HG02642 (cell line): ENCODE data around the gene CLUH.
A peak's percentile ranks its signal among the peaks of the same experiment; 100 is the strongest.

Experiments used
- ATAC-seq: cut with Tn5 transposase; IDR thresholded peaks from one replicate; pipeline ENCODE4 v1.9.1; 2021; ENCODE audit warnings: mild to moderate bottlenecking; ENCODE audit not compliant: unreplicated experiment, poor library complexity

CLUH gene, protein sequence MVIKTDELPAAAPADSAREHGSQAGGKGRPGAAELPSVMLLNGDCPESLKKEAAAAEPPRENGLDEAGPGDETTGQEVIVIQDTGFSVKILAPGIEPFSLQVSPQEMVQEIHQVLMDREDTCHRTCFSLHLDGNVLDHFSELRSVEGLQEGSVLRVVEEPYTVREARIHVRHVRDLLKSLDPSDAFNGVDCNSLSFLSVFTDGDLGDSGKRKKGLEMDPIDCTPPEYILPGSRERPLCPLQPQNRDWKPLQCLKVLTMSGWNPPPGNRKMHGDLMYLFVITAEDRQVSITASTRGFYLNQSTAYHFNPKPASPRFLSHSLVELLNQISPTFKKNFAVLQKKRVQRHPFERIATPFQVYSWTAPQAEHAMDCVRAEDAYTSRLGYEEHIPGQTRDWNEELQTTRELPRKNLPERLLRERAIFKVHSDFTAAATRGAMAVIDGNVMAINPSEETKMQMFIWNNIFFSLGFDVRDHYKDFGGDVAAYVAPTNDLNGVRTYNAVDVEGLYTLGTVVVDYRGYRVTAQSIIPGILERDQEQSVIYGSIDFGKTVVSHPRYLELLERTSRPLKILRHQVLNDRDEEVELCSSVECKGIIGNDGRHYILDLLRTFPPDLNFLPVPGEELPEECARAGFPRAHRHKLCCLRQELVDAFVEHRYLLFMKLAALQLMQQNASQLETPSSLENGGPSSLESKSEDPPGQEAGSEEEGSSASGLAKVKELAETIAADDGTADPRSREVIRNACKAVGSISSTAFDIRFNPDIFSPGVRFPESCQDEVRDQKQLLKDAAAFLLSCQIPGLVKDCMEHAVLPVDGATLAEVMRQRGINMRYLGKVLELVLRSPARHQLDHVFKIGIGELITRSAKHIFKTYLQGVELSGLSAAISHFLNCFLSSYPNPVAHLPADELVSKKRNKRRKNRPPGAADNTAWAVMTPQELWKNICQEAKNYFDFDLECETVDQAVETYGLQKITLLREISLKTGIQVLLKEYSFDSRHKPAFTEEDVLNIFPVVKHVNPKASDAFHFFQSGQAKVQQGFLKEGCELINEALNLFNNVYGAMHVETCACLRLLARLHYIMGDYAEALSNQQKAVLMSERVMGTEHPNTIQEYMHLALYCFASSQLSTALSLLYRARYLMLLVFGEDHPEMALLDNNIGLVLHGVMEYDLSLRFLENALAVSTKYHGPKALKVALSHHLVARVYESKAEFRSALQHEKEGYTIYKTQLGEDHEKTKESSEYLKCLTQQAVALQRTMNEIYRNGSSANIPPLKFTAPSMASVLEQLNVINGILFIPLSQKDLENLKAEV (N-terminal part only)

GRCh38 chr17:2711608-2712299 lies at the start of gene CLUH:
Gene CLUH, minus strand, starts transcription at chr17:2711764. Its CDS starts 103 bp downstream, at chr17:2711661.
- ATAC-seq: peak; percentile 75

DNA sequence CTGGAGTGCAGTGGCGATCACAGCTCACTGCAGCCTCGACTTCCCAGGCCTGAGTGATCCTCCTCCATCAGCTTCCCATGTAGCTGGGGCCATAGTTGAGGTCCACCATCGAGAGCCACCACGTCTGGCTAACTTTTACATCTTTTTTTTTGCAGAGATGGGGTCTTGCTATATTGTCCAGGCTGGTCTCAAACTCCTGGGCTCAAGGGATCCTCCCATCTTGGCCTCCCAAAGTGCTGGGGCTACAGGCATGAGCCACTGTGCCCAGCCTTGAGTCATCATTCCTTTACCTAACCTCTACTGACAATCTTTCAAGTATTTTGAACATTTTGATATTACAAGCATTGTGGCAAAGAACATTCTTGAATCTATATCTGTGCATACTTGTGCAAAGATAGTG lies 47.3 kb upstream of the CLUH start:
- ATAC-seq: no peak

DNA sequence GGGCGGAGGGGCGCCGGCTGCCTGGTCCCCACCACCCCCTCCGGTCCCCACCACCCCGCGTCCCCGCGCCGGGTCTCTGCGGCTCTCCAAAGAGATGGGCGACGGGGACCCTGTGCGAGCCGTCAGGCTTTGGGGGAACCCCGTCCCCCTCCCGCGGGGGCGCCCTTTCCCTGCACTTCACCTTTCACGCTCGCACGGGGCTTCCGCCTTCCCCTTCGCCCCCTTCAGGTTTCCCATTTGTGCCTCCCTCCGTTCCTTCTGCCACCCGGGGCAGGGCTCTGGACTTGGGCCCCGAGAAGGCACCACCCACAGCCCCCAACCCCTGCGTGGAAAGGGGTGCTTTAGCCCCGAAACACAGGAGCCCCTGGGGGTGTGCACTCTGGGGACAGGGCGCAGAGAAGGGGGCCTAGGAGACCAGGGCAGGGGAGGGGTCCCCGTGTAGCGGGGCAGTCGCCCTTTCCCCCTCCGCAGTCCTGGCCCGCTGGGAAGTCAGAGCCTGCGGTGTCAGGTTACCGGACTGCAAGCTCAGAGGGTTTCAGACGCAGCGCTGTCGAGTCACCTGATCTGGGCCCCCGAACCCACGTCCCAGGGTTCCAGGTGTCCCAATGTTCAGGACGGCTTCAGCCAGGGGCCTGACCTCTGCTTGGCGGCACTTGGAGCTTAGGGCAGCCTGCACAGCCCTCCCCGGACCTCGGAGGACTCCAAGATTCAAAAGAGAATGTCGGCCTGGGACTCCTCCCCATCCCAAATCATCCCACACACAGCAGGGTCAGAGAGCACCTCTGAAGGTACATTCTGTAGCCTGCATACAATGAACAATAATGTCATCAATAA lies 44.5 kb upstream of the CLUH start:
- no peak for ATAC-seq

- ATAC-seq: no peak
Measured at GRCh38 chr17:2751491-2751890, 39.9 kb upstream of the CLUH start.

- ATAC-seq: no peak
Measured at GRCh38 chr17:2750721-2751120, 39.2 kb upstream of the CLUH start.

DNA sequence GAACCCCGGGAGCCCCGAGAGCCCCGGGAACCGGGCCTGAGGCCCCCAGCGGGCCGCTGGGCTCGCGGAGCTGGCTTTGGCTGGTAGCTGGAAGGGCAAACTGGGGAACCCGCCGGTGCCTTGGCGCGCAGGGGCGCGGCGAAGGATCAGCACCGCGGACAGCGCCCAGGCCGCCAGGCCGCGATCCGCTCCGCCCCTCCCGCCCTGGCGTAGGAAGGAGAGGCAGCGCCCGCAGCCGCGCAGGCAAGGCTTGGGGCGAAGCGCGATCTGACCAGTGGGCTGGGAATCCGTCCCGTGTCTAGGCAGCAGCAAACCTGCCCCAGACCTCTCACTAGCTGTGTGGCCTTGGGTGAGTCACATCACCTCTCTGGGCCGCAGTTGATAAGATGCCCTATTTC lies 38.2 kb upstream of the CLUH start:
- no peak for ATAC-seq

- ATAC-seq: no peak
Measured at GRCh38 chr17:2749058-2749783, 37.7 kb upstream of the CLUH start, which contains the start of gene CCDC92B. Gene CCDC92B, minus strand, starts transcription at chr17:2749652. Its CDS starts 14,507 bp downstream, at chr17:2735145.

DNA sequence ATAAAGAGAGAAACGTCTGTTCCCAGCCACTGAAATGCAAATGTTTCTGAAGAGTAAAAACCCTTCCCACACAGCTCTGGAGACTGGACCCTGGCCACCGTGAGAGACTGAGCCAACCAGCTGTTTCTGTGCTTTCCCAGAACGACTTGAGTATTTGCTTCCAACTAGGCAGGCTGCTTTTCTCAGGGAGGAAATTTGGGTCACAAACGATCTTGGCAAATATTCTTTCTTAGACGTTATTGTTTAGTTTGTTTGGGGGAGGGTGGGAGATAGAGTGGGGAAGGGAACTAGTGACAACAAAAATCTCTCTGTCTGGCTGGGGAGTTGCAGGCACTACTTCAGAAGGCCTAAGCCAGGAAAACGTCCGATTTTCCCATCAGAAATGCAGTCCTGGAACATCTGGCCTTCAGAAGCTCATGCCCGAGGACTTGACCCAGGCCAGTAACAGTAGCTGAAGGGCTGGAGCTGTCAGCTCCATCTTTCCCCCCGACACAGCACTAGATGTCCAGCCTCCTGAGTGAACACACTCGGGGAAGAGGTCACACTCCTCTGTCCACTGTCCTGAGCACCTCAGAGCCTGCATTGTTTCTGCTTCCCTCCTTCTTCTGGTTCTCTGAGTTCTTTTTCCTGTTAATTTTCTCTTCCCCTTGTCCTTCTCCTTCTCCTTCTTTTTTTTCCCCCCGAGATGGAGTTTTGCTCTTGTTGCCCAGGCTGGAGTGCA lies 33.9 kb upstream of the CLUH start:
- no peak for ATAC-seq

DNA sequence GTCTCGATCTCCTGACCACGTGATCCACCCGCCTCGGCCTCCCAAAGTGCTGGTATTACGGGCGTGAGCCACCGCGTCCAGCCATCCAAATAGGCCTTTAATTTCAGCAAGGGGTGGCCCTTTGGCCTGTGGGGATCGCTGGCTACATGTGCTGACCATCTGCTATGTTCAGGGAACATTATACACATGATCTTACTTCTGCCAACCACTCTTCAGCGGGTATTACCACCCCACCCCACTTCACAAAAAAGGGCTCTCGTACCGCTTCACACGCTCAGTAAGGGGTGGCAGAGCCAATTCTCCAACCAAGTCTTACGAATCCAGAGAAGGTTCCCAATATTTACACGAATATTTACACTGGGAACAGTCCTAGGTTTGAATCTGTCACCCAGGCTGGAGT lies 26.1 kb upstream of the CLUH start:
- no peak for ATAC-seq

- ATAC-seq: no peak
Measured at GRCh38 chr17:2736956-2737355, 25.4 kb upstream of the CLUH start.

GRCh38 chr17:2735896-2736295 lies 24.3 kb upstream of the CLUH start:
- ATAC-seq: no peak

- no peak for ATAC-seq
Measured at GRCh38 chr17:2734939-2735338, 23.4 kb upstream of the CLUH start.

GRCh38 chr17:2731807-2732206 lies 20.2 kb upstream of the CLUH start:
- no peak for ATAC-seq

DNA sequence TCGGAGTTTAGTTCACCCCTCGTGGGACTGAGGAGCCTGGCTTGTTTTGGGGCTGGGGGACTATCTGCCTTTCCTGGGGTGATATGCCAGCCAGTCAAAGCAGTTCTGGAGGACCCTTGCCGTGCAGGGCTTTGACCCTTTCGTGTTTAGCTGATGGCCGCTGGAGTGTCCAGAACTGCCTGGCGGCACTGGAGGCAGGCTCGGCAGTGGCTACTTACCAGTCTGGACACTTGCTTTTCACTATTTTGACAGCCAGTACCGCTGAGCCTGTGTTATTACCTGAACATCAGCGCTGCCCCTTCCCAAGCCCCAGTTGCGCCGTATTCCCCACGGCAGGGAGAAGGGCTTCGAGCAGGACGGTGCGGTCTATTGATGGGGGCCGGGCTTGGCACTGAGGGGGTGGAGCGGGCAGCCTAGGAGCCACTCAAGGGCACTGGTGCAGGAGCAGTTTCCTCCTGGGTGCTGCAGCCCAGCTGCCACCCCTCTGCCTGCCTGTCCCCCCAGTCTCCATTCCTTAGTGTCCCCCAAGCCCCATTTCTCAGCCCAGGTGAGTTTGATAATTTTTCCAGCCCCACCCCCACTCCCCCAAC lies 19.3 kb upstream of the CLUH start:
- ATAC-seq: no peak

DNA sequence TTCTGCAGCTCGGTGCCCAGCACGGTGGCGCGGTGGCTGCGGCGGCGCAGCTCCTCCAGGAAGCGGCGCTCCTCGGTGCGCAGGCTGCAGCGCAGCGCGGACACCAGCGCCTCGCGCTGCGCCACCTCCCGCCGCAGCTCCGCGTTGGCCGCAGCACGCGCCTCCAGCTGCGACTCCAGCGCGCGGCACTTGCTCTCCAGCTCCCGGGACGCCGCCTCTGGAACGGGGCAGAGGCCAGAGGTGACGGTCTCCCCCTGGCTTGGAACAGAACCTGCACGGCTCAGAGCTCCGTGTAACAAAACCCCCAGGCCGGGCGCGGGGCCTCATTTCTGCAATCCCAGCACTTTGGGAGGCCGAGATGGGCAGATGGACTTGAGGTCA lies 13.2 kb upstream of the CLUH start:
- ATAC-seq: no peak

DNA sequence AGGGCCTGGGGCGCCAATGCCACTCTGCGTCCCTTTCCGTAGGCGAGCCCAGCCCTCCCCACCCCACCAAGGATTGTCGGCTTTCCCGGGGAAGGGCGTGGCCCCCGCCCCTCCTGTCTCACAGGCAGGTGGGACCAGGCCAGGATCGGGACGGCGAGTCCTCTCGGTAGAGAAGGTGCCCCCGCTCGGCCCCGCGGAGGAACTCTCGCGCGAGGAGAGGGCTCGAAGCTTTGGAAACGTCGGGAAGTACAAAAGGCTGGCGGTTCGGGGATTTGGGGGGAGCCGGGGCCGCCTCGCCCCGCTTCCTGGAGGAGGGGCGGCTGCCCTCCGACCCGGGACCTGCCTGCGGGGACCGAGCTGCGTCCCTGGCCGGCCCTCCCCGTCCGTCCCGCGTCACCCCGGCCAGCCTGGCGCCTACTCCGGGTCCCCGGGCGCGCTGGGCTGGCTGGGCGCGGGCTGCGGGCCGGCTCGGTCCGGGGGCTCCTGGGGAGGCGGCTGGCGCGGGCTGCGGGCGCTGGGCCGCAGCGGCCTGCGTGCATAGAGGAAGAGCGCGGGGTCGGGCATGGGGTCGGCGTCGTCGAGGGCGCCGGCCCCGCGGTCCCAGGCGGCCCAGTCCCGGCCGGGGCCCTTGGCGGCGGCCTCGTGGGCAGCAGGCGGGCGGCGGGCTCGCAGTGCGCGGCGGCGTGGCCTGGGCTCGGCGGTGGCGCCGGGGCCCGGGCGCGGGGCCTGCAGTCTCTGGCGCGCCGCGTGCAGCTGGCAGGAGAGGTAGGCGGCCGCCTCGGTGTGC lies 12.6 kb upstream of the CLUH start:
- ATAC-seq: no peak
